Measurements from ENCODE around the gene PDE4D. TPM values are rescaled to one million over a fixed set of nuclear protein-coding genes. Genes with fewer than 3 reads are reported as not detected.
"Not testable (repeated sequence)": the region's sequence is repeated elsewhere in the genome, so short reads cannot be mapped to it uniquely, and the experiment has no call there.

Gene PDE4D
- total RNA-seq, 1 donor from 2014 or later = 39.2 TPM

- H3K4me3 ChIP-seq (ENCODE audit: low read depth, low read length) = no peak overlapping the region
- TF ChIP-seq, protein P1, sequence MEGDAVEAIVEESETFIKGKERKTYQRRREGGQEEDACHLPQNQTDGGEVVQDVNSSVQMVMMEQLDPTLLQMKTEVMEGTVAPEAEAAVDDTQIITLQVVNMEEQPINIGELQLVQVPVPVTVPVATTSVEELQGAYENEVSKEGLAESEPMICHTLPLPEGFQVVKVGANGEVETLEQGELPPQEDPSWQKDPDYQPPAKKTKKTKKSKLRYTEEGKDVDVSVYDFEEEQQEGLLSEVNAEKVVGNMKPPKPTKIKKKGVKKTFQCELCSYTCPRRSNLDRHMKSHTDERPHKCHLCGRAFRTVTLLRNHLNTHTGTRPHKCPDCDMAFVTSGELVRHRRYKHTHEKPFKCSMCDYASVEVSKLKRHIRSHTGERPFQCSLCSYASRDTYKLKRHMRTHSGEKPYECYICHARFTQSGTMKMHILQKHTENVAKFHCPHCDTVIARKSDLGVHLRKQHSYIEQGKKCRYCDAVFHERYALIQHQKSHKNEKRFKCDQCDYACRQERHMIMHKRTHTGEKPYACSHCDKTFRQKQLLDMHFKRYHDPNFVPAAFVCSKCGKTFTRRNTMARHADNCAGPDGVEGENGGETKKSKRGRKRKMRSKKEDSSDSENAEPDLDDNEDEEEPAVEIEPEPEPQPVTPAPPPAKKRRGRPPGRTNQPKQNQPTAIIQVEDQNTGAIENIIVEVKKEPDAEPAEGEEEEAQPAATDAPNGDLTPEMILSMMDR (IDR thresholded peaks at IDR 0.05; ENCODE audit: insufficient read depth, low read length, poor library complexity, severe bottlenecking) = no peak
- H3K36me3 ChIP-seq (ENCODE audit: control insufficient read depth, insufficient read depth, low read length) = no peaks in the 10 kb centered on the region
- DNase-seq (ENCODE audit: low read depth) = no peak
- H3K27me3 ChIP-seq (ENCODE audit: control insufficient read depth, insufficient read depth, low read length) = no peaks in the 10 kb centered on the region
Measured at GRCh38 chr5:59001716-59002115, 891.8 kb downstream of the PDE4D start.

- H3K27me3 ChIP-seq (ENCODE audit: control insufficient read depth, insufficient read depth, low read length) = no peaks in the 10 kb centered on the region
- no peak overlapping the region for H3K4me3 ChIP-seq (ENCODE audit: low read depth, low read length)
- TF ChIP-seq, protein P1 (IDR thresholded peaks at IDR 0.05; ENCODE audit: insufficient read depth, low read length, poor library complexity, severe bottlenecking) = no peak
- no peaks in the 10 kb centered on the region for H3K36me3 ChIP-seq (ENCODE audit: control insufficient read depth, insufficient read depth, low read length)
- no peak for DNase-seq (ENCODE audit: low read depth)
Measured at GRCh38 chr5:59001154-59001553, 892.4 kb downstream of the PDE4D start.

- DNase-seq (ENCODE audit: low read depth) = no peak
- Histone ChIP-seq H3K4me3 (ENCODE audit: low read depth, low read length) (no peak overlapping the region), H3K36me3 (ENCODE audit: control insufficient read depth, insufficient read depth, low read length) (no peaks in the 10 kb centered on the region), H3K27me3 (ENCODE audit: control insufficient read depth, insufficient read depth, low read length) (no peaks in the 10 kb centered on the region)
- TF ChIP-seq, protein P1 (IDR thresholded peaks at IDR 0.05; ENCODE audit: insufficient read depth, low read length, poor library complexity, severe bottlenecking) = no peak
Measured at GRCh38 chr5:59000211-59000610, 893.3 kb downstream of the PDE4D start.

DNA sequence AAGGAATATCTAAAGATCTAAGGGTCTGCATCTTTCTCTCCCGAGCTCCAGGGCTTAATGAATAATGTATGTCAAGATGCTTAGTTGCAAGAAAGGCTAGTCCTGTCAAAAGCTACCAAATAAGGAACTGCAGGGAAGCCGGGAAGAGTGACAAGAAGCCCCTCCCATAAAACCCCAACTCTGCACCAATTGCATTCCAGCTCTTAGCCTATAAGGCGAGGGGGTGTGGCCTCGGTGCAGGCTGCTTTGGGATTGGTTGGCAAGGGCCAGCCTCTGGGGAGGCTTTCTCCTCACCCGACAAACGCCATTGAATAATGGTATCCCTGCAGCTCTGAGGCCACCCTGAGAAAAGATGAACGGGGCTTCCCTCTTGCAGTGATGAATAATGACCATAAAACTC is 893.7 kb downstream of the PDE4D start:
- DNase-seq (ENCODE audit: low read depth) = no peak
- no peaks in the 10 kb centered on the region for H3K27me3 ChIP-seq (ENCODE audit: control insufficient read depth, insufficient read depth, low read length)
- TF ChIP-seq, protein P1 (IDR thresholded peaks at IDR 0.05; ENCODE audit: insufficient read depth, low read length, poor library complexity, severe bottlenecking) = no peak
- no peak overlapping the region for H3K4me3 ChIP-seq (ENCODE audit: low read depth, low read length)
- H3K36me3 ChIP-seq (ENCODE audit: control insufficient read depth, insufficient read depth, low read length) = no peaks in the 10 kb centered on the region

DNA sequence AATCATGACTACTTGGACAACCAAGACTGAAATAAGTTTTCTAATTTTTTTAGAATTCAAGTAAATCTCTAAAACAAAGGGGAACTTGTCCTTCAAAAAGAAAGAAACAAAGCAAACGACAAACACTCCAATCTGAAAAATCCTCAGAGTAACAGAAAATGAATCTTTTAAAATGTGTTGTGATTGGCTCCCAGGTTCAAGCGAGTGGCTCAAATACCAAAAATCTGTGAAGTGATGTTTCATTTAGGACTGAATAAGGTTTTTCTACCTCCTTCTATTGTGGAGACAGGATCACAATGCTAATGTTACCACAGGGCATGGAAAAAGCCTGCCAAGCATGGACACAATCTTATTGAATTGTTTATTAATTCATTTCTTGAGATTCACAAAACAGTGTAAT is 895.0 kb downstream of the PDE4D start:
- DNase-seq (ENCODE audit: low read depth) = no peak
- no peak overlapping the region for H3K4me3 ChIP-seq (ENCODE audit: low read depth, low read length)
- TF ChIP-seq, protein P1 (IDR thresholded peaks at IDR 0.05; ENCODE audit: insufficient read depth, low read length, poor library complexity, severe bottlenecking) = no peak
- no peaks in the 10 kb centered on the region for H3K27me3 ChIP-seq (ENCODE audit: control insufficient read depth, insufficient read depth, low read length)
- no peaks in the 10 kb centered on the region for H3K36me3 ChIP-seq (ENCODE audit: control insufficient read depth, insufficient read depth, low read length)

- H3K27me3 ChIP-seq (ENCODE audit: control insufficient read depth, insufficient read depth, low read length); H3K36me3 ChIP-seq (ENCODE audit: control insufficient read depth, insufficient read depth, low read length); H3K4me3 ChIP-seq (ENCODE audit: low read depth, low read length); DNase-seq (ENCODE audit: low read depth): not testable (repeated sequence)
Measured at GRCh38 chr5:58995779-58996178, 897.7 kb downstream of the PDE4D start.

All from kidney epithelial cell (primary cell).